Daoy (cell line): ENCODE results near the gene CMIP. TPM values are rescaled to one million over a fixed set of nuclear protein-coding genes. Genes with fewer than 3 reads are reported as not detected.
A peak's percentile ranks its signal among the peaks of the same experiment; 100 is the strongest.
"Not testable (repeated sequence)": the region's sequence is repeated elsewhere in the genome, so short reads cannot be mapped to it uniquely, and the experiment has no call there.

ENCODE experiments used
- DNase-seq: peaks from one replicate; pipeline ENCODE4 v3.0.0-alpha.2; 2015; ENCODE audit warnings: low read depth
- total RNA-seq: library from RNA; depleted of rRNA; stranded (reverse); fragments of >200 nt; shearing (Covaris generic); gene quantifications from 2 replicates; pipeline ENCODE4 v1.2.3, GENCODE V29; 2014; rRNA removed

Gene CMIP
- total RNA-seq, result 5.6 and 6.9 TPM in 2 replicates

DNA sequence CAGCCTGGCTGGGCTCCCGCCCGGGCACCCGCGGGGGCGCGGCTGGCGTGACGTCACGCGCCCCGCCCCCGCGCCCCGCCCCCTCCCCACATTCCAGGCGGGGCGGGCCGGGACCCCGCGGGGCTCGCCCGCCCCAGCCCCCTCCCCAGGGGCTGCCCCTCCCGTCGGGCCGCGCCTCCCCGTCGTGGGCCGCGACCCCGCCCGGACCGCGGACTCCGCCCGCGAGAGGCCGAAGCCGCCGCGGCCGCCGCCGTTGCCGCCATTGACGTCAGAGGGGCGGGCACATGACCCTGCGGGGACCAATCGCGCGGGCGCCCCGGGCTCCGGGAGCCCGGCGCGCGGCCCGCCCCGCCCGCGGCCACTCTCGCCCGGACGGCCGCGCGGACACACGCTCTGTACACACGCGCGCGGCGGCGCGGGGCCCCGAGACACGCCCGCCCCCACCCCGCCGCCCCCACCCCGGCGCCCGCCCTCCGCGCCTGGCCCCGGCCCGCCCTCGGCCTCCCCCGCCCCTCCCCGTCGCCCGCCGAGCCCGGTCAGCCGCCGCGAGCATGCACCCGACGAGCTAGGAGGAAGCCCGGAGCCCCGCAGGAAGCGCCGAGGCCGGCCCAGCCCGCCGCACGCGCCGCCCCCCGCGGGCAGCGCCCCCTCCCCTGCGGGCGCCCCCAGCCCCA, at the start of gene CMIP:
Gene CMIP (plus strand): TSS at position 361 of the 674 bp plus-strand sequence.
- peak; percentile 85 for DNase-seq

DNA sequence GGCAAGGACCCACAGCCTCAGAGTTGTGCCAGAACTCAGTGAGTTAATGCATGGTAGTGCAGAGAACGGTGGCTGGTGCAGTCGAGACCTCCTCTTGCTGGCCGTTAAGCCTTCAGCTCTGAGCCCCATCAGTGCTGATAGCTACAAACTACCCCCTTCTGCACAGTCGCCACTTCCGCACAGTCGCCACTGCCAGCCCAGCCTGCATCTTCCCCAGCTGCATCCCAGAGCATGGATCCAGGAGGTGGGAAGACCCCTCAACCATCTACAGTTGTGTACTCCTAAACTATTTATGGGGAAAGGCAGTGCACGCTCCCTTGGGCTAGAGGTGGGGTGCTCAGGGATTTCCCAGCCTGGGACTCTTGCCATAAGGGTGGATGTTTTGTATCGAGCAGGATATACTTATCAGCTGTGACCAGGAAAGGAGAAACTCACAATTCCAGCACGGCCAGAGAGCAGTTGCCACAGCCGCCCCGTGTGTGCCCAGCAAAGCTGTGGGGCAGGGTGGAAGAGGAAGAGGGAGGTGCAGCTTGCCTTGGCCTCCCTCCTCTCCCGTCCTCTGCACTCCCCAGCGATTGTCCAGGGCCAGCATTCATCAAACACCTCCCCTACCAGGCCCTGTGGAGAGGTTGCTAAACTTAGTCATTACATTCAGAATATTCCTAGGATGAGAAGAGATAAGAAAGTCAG, 49.5 kb upstream of the CMIP start:
- DNase-seq, result no peak

DNA sequence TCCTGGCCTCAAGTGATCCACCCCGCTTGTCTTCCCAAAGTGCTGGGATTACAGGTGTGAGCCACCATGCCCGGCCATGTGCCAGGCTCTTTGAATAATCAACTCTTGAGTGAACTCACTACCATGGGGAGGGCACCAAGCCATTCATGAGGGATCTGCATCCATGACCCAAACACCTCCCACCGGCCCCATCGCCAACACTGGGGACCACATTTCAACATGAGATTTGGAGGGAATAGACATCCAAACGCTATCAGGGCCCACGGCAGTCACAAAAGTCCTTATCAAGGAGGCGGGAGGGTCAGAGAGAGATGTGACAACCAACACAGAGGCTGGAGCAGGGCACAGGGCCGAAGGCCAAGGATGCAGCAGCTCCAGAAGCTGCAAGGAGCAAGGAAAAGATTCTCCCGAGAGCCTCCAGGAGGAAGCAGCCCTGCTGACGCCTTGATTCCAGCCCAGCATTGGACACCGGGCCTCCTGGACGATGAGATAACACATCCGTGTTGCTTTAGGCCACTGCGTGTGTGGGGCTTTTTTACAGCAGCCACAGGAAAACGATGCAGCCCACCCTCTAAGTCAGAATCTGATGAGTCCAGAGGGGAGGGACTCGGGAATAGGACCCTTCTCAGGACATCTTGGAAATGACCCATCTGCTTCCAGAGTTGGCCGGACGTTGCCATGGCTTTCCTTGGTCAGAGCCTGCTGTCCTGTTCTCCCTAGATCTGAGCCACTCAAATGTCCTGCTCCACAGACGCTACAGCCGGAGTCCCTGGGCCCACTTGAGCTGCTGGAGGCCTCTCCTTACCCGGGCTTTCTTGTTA, 47.3 kb upstream of the CMIP start:
- no peak for DNase-seq

DNA sequence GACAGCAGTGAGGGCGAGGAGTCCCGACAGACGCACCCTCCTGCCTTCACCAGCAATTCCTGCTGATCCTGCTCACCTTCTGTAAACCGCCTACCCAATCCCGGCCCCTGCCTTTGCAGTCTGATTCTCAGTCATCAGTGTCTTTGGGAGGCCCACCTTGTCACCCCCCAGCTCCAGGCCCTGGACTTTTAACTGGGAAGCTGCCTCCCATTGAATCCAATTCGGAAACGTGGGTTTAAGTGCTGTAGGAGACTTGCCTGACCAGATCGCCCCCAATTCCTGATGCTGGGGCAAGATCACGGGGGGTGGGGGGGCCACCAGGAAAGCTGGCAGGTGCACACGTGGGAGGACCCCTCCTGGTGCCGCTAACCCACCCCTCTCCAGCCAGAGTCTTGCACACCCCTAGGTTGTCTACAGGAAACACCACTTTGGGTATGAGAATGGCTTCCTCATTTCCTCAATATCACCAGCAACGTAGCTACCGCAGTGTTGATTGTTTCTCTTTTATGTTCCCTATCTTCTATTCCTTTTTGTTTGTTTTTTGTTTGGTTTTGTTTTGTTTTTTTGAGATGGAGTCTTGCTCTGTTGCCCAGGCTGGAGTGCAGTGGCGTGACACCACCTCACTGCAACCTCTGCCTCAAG, 46.6 kb upstream of the CMIP start:
- no peak for DNase-seq

DNA sequence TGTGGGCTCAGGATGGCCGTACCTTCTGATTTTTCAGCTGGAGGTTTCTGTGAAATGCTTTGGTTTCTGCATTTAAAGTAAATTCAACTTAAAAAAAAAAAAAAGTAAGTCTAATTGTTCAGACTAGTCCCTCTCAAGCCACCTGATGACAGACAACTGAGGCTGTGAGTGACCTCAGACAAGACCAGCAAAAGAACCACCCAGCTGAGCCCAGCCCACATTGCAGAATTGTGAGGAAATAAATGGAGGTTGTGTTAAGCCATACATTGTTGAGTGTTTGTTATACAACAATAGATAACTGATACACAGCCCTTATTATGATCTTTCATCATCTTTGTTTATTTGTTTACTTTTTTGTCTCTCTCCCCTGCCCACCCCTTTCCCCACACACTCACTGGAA, 44.7 kb upstream of the CMIP start:
- DNase-seq, result no peak

DNA sequence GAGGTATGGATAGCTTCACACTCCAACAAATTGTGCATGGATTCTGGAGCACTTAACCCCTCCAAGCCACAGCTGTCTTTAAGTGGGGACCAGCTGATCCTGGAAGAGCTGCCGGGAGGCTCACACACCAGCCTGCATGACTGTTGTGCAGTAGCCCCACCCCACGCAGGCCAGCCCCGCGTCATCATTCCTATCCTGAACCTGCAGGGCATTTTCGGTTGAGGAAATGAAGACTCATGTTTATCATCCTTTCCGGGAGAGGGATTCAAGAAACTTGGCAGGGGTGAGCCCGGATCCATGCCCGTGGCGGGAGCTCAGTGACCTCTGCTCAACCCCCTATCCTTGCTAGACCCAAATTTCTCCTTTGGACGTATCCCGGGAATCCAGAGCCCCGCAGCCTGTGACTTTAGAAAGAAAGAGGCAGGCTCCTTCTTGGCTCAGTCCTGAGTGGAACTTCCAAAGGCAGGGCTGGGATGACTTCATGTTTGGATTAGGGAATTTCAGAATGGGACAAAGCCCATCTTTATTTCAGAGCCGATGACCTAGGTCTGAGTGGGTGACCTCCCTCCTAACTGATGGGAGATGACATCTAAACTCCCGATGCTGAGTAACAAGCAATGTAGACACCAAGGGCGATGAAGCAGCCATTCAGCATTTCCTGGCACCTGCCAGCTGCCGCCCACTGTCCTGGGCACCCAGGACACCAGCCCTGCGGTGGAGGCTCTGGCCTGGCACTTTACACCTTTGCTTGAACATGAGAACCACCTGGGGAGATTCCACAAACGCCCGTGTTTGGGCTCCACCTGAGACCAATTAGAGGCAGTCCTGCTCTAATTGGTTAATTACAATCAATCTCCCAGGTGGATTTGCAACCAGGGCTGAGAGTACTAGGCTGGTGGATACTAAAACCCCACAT, 43.3 kb upstream of the CMIP start:
- peak; percentile 85 for DNase-seq

DNA sequence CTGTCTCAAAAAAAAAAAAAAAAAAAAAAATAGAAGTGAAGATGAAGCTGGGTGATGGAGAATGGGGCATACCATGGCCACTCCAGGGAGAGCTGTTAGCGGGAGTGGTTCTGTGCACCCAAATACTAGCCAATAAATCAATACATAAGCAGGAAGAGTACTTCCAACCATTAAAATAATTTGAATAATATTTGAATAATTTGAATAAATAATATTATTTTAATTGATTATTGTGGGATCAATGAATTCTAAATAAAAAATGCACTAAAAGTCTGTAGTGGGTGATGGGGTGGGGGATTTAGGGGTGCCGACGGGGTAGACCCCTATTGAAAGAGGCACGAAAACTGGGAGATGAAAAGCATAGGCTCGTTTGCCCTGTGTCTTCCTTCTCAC, 41.4 kb upstream of the CMIP start:
- DNase-seq, result no peak

DNA sequence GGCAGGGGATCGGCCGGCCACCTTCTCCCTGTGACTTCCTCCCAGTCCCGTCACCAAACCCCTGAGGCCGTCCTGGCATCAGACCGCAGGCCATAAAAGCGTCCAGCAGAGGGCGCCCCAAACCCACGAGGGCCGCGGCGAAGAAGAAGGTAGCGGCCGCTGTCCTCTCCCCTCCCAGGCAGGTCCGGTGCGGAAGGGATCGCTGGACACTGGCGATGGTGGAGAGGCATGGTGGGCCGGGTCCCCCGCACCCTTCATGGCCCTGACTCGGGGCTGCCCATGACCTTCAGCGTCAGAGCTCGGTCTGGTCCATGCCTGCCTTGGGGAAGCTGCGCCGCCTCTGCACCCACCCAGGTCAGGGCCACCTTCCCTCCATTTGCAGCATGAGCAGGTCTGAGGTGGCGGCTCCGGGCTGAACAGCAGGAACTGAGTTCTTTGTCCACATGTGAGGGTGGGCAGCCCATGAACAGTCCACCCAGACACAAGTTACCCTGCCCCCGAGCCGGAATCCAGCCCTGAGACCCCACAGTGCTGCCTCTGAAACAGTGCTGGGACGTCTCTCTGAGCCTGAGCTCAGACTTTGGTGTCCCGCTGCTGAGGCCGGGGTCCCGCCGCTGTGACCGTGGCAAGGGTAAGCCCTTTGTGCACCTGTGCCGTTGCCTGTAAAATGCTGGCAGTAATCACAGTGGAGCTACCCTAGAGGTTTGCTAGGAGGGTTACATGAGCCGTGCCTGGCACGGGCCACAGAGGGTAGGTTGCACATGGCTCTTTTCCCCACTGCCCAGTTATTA, 40.8 kb upstream of the CMIP start:
- peak; percentile 86 for DNase-seq

DNA sequence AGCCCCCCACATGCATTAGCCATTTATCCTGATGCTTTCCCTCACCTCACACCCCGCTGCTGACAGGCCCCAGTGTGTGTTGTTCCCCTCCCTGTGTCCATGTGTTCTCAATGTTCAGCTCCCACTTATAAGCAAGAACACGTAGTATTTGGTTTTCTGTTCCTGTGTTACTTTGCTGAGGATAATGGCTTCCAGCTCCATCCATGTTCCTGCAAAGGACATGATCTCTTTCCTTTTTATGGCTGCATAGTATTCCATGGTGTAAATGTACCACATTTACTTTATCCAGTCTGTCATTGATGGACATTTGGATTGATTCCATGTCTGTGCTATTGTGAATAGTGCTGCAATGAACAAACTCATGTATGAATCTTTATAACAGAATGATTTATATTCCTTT, 39.6 kb upstream of the CMIP start:
- DNase-seq, result not testable (repeated sequence)

DNA sequence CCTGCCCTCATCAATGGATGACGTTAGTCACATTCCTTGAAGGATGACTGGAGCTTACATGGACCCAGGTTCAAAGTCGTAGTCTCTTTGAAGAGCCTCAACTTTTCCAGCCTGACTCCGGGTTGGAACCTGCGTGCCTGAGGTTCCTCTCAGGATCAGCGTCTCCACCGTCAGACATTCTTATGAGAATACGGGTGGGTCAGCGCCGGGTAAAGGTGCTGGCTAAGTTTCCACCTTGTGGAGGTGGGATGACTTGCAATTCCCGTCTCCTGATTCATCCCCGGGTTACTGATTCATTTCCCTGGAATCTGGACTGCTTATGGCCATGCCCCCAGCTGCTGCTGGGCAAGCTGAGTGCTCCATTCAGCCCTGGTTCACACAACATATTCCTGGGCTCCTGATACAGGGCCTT, 38.9 kb upstream of the CMIP start:
- peak; percentile 94 for DNase-seq

DNA sequence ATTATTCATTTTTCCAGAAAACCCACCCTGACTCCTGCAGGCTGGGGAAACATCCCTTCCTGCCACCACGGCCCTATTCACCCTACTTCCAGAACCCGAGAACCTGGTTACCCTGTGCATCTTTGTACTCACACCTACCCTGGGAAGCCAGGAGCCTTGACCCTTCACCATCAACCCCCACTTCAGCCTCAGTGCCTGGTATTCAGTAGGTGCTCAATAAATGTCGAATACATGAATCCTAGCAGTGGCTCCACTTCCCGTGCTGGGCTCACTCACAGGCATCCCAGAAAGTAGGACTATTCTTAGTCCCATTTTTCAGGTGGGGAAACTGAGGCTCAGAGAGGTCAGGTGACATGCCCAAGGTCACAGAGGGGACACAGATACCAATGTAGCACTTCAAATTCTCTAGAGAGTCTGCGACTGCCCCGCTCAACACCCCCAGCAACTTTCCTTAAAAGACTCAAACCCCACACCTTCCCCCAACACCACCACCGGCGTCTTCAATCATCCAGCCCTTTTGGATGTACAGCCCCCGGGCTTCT, 36.1 kb upstream of the CMIP start:
- no peak for DNase-seq

DNA sequence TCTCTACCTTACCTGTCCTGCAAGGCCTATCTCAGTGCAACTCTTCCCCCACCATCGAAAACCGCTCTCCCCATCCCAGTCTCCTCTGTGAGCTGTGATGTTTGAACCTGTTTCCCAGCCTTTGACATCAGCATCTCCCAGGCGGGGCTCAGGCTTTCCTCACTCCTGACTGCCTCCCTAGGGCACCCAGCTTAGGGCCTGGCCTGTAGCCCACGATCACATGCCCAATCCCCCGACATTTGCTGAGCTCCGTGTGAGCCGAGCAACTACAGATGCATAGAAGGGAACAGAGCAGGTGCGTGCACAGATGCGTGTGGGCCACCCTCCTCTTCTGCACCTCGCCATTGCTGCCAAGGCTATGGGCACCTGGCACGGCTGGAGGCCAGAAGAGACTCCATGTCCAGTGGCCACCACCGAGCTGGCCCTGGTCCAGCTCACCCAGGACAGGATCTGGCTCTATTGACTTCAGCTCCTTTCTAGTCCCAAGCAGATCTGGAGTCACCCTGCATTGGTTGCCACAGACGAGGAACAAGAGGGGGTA, 35.5 kb upstream of the CMIP start:
- no peak for DNase-seq

DNA sequence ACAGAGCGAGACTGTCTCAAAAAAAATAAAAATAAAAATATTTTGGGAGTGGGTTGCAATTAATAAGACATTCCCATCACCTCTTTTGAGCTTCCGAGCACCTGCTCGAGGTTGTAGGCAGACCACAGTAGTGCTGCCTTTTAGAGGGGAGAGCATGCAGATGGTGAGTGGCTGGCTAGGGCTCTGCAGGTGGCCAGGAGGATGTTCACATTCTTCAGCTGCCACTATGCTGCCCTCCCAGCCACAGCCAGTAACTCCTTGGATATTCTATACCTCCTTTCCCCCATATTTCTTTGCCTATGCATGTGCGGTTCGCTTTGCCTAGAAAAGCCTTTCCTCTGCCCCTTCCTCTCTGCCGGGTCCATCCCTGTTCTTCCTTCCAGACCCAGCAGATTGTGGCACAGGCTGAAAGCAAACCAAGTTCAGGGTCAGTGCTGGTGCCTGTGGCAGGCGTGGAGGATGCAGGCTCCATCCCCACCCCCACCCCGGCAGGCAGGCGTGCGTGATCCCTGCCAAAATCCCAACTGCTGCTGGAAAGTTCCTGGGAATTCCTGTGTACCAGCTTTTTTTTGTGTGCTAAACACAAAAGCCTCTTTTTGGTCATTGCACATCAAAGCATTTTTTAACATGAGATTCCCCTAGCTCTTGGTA, 33.8 kb upstream of the CMIP start:
- DNase-seq, result no peak

DNA sequence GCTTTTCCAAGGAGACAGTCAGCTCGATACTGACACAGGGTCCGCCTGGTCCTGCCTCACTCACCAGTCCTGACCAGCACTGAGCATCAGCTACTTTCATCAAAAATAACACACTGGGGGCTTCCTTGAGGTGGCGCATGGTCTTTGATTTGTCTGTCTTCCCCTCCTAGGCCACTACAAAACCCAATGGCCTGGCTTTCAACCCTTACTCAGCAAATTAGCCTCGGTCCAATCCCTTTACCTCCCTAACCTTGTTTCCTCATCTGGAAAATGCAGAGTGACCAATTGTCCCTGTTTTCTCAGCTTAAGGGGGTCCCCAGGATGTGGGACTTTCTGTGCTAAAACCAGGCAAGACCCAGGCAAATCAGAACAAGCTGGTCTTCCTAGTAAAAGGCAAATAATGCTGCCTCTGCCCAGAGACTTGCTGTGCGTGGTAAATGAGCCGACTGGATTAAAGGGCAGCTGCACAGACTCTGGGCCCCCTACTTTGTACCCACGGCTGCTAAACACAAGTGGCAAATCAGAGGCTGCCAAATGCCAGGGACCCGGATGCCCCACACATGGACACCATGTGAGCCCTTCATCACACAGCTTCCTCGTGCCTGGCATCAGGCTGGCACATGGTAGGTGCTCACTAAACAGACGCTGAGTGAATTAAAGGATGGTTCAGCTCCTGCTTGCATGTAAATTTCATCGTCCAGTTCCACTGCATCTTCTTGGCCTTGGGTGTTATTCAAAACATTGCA, 31.2 kb upstream of the CMIP start:
- no peak for DNase-seq

DNA sequence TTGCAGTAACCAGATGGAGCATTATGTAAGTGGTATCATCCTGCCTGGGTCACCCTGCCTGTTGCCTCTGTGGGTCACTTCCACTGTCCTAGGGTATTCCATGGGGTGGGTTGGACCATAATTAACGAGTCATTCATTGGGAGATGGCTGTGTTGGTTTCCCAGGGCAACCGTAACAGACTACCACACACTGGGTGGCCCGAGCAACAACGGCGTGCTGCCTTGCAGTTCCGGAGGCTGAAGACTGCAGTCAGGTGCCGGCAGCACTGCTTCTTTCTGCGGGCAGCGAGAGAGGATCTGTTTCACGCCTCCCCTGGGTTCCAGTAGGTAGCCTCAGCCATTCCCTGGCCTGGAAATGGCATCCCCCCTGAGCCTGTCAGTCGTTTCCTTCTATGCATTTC, 28.9 kb upstream of the CMIP start:
- DNase-seq, result no peak

DNA sequence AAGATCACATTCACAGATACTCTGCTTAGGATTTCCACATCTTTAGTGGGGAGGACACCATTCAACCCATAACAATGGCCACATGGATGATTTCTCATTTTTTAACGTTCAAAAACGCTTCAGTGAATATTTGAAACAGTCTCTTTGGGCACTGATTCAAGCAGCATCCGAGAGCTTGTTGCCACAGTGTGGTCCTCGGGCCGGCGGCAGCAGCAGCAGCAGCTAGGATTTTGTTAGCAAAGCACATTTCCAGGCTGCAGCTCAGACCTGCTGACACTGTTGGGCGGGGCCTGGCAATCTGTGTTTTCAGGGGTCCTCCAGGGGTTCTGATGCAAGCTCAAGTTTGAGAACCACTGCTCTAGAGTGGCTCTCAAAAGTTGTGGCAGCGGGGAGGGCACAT, 27.9 kb upstream of the CMIP start:
- no peak for DNase-seq

DNA sequence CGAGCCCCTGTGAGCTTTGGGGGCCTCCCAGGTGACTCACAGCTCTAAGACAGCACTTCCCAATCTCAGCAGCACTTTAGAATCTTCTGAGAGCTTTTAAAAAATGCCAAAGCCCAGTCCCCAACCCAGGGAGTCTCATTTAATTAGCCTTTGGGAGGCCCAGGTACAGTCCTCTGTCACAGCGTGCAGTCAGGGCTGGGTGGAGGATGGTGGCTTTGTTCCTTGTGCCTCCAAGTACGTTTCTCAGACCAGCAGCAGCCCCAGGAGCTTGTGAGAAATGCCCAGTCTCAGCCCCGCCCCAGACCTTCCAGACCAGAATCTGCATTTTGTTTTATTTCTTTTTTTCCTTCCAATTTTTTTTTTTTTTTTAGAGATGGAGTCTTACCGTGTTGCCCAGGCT, 27.4 kb upstream of the CMIP start:
- DNase-seq, result no peak

DNA sequence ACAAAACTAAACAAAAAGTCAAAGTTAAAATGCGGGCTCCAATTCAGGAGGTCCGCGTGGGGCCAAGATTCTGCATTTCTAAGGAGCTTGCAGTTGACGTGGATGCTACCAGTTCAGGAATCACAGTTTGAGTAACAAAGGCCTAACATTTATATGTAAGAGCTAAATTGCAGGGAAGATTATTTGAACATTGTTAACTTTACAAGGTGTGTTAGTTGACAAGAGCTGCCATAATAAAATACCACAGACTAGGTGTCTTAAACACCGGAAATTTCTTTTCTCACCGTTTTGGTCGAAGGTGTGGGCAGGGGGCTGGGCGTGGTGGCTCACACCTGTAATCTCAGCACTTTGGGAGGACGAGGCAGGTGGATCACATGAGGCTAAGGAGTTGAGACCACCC, 24.8 kb upstream of the CMIP start:
- no peak for DNase-seq

DNA sequence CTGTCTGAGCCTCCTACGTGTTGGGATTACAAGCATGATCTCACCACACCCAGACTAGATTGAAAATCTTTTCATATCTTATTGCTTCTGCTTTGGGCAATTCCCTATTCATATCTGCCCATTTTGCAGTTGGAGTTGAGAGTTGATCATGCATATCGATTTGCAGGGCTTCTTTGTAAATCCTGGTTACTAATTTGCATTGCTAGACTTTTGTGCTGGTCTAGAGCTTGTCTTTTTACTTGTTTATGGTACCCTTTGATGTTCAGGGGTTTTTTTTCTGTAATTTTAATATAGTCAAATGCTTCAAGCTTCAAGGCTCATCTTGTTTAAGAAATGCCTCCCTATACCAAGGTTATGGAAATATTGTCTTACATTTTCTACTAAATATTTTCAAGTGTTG, 23.5 kb upstream of the CMIP start:
- no peak for DNase-seq
